Measurements from ENCODE around the gene EPB41.

Gene EPB41

GRCh38 chr1:29166291-29166878 lies 252.0 kb downstream of the EPB41 start:
- no peak for TF ChIP-seq CTCF (IDR thresholded peaks at IDR 0.05; ENCODE audit: control insufficient read depth, insufficient read depth, low read depth, low read length, missing control alignments)
- no peak for DNase-seq (ENCODE audit: low read depth)
- no peak overlapping the region for H3K4me3 ChIP-seq (ENCODE audit: control insufficient read depth, low read depth, low read length)

- no peak for TF ChIP-seq CTCF (IDR thresholded peaks at IDR 0.05; ENCODE audit: control insufficient read depth, insufficient read depth, low read depth, low read length, missing control alignments)
These were observed 253.5 kb downstream of the EPB41 start for GRCh38 chr1:29167904-29168303.

More at GRCh38 chr1:29167904-29168303, 253.5 kb downstream of the EPB41 start:
- no peak overlapping the region for H3K4me3 ChIP-seq (ENCODE audit: control insufficient read depth, low read depth, low read length)
- DNase-seq (ENCODE audit: low read depth) = no peak

Data from AG09309 (cell line).